ENCODE results near the gene USP36. TPM values are rescaled to one million over a fixed set of nuclear protein-coding genes. Genes with fewer than 3 reads are reported as not detected.

Gene USP36
- total RNA-seq, 4 donors from 2014 or later: 38.3 to 60.7 (median 51.1) TPM

- TF ChIP-seq, protein P1, sequence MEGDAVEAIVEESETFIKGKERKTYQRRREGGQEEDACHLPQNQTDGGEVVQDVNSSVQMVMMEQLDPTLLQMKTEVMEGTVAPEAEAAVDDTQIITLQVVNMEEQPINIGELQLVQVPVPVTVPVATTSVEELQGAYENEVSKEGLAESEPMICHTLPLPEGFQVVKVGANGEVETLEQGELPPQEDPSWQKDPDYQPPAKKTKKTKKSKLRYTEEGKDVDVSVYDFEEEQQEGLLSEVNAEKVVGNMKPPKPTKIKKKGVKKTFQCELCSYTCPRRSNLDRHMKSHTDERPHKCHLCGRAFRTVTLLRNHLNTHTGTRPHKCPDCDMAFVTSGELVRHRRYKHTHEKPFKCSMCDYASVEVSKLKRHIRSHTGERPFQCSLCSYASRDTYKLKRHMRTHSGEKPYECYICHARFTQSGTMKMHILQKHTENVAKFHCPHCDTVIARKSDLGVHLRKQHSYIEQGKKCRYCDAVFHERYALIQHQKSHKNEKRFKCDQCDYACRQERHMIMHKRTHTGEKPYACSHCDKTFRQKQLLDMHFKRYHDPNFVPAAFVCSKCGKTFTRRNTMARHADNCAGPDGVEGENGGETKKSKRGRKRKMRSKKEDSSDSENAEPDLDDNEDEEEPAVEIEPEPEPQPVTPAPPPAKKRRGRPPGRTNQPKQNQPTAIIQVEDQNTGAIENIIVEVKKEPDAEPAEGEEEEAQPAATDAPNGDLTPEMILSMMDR (IDR thresholded peaks at IDR 0.05; ENCODE audit: low read depth): no peak
Observed at GRCh38 chr17:78793415-78793814, 47.2 kb downstream of the USP36 start.

DNA sequence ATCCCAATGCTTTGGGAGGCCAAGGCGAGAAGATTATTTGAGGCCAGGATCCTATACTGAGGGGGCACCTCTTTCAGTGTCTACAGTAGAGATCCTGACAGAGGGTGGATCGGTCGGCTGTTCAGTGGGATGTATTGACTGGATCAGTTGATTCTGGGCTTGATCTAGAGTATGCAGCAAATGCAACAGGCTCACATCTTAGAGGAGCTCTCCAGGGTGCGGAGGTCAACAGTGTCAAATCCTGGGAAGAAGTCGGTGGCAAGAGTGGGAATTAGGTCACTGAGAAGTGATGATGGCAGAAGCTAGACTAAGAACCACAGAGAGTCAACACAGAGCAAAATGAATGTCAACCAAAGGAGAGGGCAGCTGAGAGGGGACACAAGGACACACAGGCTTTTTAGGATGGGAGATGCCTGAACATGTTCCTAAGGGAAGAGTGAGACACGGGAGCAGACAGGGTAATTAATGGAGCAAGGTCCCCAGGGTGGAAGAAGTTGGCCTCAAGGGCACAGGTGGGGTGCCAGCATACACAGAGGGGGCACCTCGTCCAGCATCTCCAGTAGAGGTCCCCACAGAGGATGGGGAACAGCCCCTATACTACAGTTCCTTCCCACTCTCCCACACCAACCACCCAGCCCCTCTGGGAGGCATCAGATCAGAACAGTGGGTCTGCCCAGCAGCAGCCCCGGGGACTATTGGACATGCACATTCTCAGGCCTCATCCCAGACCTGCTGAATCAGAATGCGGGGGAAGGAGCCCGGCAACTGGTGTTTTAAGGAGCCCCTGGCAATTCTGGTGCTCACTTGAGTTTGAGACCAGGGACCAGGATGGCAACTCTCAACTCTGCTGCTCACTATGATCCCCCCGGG lies 48.5 kb downstream of the USP36 start:
- TF ChIP-seq, protein P1 (IDR thresholded peaks at IDR 0.05; ENCODE audit: low read depth): no peak

- TF ChIP-seq, protein P1 (IDR thresholded peaks at IDR 0.05; ENCODE audit: low read depth): no peak
Observed at GRCh38 chr17:78790552-78790951, 50.1 kb downstream of the USP36 start.

- TF ChIP-seq, protein P1 (IDR thresholded peaks at IDR 0.05; ENCODE audit: low read depth): no peak
Observed at GRCh38 chr17:78789663-78790181, 50.9 kb downstream of the USP36 start.

DNA sequence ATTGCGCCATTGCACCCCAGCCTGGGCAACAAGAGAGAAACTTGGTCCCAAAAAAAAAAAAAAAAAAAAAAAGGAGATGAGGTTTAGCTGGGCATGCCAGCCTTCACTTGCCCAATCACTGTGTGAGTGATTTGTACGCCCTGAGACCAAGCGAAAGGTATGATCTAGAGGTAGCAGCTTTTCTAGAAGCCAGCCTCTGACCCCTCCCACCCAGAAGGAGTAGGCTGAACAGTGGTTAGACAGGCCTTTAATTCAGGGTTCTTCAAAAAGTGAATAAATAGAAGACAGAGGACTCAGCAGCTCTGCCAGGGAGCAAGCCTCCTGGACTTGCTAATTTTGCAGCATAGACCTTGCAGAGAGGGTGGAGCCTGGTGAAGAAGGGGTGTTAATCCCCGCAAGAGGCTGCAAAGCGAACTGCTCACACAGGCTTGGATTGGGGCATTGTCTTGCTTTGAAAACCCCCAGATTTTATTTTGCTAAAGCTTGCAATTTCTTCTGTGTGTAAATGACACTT lies 51.4 kb downstream of the USP36 start:
- TF ChIP-seq, protein P1 (IDR thresholded peaks at IDR 0.05; ENCODE audit: low read depth): no peak

DNA sequence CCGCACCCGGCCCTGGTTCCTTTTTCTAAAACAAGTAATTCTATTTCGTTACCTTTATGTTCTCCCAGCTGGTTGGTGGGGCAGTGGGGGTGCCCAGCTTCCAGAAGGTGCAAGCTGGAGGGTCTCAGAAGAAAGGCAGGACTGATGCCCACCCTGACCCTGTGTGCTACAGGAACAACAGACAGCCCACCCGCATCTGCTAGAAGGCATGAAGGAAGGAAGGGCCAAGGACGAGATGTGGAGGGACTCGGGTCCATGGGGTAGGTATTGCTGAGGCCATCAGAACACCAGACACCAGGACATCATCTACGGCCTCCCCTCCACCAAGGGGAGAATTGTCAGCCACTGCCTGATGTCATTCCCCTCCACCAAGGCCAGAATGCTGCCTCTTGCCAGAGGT lies 52.2 kb downstream of the USP36 start:
- TF ChIP-seq, protein P1 (IDR thresholded peaks at IDR 0.05; ENCODE audit: low read depth): no peak

DNA sequence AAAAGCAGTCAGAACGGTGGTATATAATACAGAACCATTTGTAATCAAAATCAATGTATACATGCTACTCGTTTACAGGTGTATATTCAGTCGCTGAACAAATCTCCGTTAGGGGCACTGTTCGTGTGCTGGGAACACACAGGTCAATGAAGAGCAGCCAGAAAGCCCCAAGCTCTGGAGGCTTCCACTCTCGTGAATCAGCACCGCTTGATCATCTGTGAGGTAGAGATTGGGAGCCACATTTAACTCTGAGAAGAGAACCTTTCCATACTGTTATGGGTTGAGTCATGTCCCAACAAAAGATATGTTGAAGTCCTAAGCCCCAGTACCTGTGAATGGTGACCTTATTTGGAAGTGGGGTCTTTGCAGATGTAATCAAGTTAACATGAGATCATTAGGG lies 53.2 kb downstream of the USP36 start:
- TF ChIP-seq, protein P1 (IDR thresholded peaks at IDR 0.05; ENCODE audit: low read depth): no peak

Data from subcutaneous adipose tissue (tissue), 4 donors.